Medulla oblongata (tissue), 1 donor: Measurements from ENCODE around the gene RAB10.
"Not testable (repeated sequence)": the region's sequence is repeated elsewhere in the genome, so short reads cannot be mapped to it uniquely, and the experiment has no call there.

Source experiments
- DNase-seq: peaks from one replicate; pipeline ENCODE4 v3.0.0-alpha.2; 2015; ENCODE audit errors: extremely low spot score

RAB10 gene

DNA sequence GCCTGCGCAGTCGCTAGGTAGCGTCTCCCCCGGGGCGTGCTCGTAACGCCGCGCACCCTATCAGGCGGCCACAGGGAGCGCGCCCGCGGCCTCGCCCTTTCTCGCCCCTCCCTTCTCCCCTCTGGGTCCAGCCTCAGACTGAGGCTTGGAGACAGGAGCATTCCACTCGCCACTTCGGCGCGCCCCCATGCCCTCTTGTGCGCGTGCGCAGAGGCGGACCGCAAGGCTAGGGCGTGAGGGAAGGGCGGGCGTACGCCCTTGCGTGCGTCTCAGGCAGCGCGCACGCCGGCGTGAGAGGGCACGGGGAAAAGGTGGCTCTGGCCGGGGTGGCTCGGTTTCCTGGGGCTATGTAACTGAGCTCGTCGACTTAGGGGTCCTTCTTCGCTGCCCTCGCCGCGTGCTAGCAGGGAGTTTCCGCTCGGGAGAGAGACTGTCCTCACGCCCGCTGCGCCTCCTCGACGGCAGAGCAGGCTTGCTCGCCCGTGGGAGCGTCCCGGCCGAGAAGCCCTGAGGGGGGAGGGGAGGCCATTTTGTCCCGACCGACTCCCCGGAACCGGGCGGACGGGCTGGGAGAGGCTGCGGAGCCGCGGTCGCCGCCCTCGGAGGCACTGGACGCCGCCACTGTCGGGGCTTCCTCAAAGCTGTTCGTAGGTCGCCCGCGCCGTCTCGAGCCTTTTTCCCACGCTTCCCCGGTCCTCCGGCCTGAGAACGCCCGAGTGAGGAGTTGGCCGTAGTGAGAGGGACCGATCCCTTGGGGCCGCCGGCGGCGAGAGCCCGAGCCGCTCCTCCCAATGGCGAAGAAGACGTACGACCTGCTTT lies at the start of gene RAB10:
TSS of gene RAB10 (plus strand) at position 267 of the 819 bp plus-strand sequence. CDS start at position 792, 525 bp downstream.
- DNase-seq: peak; percentile 99

DNA sequence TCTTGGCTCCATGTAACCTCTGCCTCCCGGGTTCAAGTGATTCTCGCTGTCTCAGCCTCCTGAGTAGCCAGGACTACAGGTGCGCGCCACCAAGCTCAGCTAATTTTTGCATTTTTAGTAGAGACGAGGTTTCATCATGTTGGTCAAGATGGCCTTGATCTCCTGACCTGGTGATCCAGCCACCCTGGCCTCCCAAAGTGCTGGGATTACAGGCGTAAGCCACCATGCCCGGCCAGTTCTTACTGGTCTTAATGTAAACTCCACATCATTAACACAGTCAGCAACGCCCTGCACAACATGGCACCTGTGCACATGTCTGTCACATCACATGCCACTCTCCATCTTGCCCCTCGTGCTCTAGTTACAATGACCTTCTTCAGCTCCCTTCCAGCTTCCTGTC lies 45.8 kb upstream of the RAB10 start:
- no peak for DNase-seq

- DNase-seq: no peak
Measured at GRCh38 chr2:25989154-25989553, 44.7 kb upstream of the RAB10 start.

GRCh38 chr2:25991965-25992364 lies 41.9 kb upstream of the RAB10 start:
- no peak for DNase-seq

GRCh38 chr2:25992556-25992955 lies 41.3 kb upstream of the RAB10 start:
- DNase-seq: no peak

DNA sequence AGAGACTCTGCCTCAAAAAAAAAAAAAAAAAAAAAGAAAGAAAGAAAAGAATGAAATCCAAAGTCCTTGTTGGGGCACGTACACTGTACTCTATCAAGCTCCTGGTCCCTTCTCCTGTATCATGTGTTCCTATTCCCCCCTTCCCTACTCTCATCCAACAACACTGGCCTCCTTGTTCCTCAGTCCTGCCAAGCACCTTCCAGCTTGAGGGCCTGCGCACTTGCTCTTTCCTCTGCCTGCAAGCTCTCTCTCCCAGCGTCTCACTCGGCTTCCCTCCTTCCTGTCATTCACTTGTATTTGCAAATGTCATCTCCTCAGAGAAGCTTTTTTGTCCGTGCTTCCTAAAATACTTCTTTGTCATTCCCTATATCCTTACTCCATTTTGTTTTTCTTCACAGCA lies 40.8 kb upstream of the RAB10 start:
- peak; percentile 2 for DNase-seq

GRCh38 chr2:25994509-25994908 lies 39.4 kb upstream of the RAB10 start:
- DNase-seq: no peak

GRCh38 chr2:25996844-25997243 lies 37.0 kb upstream of the RAB10 start:
- no peak for DNase-seq

DNA sequence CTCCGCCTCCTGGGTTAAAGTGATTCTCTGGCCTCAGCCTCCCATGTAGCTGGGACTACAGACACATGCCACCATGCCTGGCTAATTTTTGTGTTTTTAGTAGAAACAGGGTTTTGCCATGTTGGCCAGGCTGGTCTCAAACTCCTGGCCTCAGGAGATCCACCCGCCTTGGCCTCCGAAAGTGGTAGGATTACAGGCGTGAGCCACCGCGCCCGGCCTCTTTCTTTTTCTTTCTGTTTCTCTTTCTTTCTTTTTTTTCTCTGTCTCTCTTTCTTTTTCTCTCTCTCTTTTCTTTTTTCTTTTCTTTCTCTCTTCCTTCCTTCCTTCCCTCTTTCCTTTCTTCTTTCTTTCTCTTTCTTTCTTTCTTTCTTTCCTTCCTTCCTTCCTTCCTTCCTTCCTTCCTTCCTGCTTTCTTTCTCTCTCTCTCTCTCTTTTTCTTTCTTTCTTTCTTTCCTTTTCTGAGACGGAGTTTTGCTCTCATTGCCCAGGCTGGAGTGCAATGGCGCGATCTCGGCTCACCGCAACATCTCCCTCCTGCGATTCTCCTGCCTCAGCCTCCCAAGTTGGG lies 35.0 kb upstream of the RAB10 start:
- DNase-seq: not testable (repeated sequence)

- not testable (repeated sequence) for DNase-seq
Measured at GRCh38 chr2:25999406-25999805, 34.5 kb upstream of the RAB10 start.

DNA sequence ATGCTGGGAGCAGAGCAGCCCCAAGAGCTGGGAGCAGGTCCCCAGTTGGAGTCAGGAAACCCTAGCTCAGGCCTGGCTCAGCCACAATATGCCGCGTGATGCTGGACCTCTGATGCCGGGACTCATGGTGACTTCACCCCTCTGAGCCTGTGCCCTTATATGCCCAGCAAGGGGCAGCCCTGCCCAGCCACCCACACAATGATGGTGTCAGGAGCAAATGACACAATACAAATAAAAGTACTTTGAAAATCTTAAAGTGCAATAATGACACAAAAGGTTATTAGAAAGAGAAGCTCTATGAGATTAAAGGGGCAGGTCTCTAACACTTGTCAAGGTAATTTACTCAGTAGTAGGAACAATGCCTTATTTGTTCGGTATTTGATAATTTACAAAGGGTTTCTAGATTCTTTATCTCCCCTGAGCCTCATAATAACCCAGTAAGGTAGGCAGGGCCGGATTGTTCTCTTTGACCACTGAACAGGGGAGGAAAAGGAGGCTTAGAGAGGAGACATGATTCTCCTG lies 33.3 kb upstream of the RAB10 start:
- peak; percentile 63 for DNase-seq

- peak; percentile 91 for DNase-seq
Measured at GRCh38 chr2:26001743-26002351, 32.0 kb upstream of the RAB10 start.

GRCh38 chr2:26002632-26003310 lies 31.1 kb upstream of the RAB10 start:
- peak; percentile 80 for DNase-seq

- no peak for DNase-seq
Measured at GRCh38 chr2:26008095-26008494, 25.8 kb upstream of the RAB10 start.

DNA sequence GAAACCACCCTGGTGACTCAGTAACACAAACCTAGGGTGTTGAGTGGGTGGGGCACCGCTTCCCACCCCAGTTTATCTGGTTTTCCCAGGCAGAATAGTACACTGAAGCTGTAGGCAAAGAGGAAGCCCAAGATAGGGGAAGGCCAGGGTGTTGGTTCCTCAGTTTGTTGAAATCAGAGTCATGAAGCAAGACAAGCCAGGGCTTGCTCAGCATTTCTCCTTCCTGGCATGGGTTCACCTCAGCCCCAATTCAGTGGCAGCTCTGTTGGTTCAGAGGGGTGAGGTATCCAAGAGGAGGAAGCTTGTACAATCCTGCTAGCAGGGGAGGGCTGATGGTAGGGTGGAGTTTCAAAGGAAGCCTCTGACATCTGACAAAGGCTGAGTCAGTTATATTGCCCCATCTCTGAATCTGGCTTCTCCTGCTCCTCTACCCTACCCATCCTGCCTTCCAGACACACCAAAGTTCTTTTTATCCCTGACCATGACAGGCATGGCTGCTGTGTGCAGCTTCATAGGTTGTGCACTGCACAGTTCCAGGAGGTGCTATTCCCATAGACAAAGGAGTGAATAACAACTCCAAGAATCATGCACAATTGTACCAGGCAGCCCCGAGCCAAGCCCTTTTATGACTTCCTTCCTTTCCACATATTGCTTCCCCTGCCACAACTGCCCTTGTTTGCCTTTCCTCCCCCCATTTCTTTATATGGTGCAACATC lies 24.9 kb upstream of the RAB10 start:
- DNase-seq: peak; percentile 90

- DNase-seq: no peak
Measured at GRCh38 chr2:26009567-26009963, 24.3 kb upstream of the RAB10 start.

GRCh38 chr2:26010943-26011342 lies 22.9 kb upstream of the RAB10 start:
- DNase-seq: no peak

- DNase-seq: no peak
Measured at GRCh38 chr2:26011609-26011989, 22.3 kb upstream of the RAB10 start.

DNA sequence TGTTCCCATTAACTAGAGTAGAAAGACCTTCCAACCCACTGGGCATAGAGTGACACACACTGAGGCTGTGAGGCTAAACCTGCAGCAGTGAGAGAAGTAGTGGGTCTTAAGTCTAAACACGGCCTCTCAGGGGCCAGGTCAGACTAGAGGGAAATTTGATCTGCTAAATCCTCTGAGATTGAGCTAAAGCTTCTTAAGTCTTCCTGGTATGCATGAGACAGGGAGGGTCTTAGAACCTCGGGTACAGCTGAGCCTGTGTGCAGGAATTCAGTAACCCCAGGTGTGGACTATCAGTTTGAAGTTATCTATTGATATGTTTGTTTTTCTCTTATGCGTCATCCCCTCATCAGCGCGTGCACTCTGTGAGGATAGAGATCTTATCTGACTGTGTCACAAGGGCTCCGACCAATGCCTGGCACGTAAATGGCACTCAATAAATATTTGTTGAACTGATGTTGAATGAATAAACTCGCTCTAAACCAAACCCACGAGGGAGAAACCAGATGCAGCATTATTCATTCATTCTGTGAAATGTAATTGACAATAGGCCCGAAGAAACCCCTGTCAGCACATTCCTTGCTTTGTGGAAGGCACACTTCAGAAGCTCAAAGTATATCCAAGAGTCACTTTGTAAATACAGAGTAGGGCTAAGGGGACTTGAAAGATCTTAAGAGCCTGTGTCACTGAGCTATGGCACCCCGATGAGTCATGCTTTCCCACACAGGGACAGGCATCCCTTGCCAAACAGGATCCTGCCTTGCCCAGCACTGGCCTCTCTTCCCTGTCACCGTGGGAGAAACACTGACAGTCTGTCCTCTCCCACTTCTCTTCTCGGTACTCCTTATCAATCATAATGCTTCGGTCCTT lies 21.7 kb upstream of the RAB10 start:
- peak; percentile 62 for DNase-seq

GRCh38 chr2:26013668-26014067 lies 20.2 kb upstream of the RAB10 start:
- DNase-seq: no peak
